ENCODE data around the gene UNC93A.
A peak's percentile ranks its signal among the peaks of the same experiment; 100 is the strongest.
"Not testable (repeated sequence)": the region's sequence is repeated elsewhere in the genome, so short reads cannot be mapped to it uniquely, and the experiment has no call there.

UNC93A gene

DNA sequence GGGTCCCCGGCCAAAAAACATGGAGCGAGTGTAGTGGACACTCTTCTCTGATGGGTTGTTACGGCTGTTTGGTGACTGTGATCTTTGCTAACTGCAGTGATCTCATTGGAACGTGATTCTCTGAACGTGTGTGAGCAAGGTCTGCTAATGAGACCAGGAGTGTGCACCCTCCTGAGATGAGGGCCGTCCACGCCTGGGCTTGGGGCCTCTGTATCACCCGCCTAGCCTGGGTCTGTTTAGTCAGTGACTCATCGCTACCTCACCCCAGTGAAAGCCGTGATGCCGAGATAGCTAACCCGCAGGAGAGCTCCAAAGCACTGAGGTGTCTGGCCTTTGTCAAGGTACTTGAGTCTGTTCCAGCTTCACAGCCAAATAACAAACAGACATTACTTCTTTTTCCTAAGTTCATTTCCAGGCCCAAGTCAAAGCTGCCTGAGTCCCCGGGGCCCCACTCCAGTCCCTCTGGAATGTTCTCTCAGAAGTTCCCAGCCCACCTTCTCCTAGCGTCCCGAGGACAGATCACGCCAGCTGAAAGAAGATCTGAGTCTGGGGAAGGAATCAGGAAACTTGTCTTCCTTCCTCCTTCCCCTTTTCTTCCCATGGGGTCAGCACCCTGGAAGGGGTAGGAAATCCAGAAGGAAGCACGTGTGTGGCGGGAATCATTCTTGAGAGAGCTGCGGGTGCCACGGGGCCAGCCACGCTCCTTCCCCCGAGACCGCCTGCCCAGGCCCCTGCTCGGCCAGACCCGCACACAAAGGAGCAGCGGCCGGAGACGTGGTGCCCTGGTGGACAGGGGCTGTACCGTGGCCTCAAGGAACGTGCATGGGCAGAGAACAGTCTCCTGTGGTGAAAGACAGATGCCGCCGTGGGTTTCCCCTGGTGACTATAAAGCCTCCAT, 29.0 kb downstream of the UNC93A start:
- ATAC-seq: peak; percentile 95

DNA sequence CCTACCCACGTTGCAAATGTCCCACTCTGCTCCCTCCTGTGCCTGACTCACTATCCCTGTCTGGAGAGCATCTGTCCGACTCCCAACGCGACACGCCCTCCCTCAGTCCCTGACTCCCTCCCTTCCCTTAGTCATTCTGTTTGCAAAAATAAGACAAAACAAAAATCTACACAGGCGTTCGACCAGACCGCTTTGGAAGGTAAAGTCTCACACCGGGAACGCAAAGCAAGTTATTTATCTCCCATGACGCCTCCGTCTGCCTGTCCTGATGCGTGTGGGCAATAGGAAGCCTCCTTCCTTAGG, 29.6 kb downstream of the UNC93A start:
- ATAC-seq: peak; percentile 67

DNA sequence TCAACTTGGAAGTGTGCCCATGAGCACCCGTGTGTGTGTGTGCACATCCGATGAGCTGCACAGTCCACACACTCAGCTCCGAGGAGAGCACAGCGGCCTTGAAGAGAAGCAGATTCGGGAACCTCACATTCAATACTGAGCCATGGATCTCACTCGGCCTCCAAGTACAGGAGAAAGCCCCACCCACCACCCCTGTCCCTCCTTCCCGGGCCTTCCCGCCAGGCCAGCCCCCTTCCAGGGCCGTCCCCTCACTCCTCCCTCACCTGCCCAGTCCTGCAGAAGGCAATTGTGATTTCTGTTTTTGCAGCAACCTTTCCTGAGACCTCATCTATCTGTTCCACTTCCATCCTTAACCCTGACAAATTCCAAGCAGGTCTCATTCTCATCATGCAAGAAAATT, 30.1 kb downstream of the UNC93A start:
- not testable (repeated sequence) for ATAC-seq

DNA sequence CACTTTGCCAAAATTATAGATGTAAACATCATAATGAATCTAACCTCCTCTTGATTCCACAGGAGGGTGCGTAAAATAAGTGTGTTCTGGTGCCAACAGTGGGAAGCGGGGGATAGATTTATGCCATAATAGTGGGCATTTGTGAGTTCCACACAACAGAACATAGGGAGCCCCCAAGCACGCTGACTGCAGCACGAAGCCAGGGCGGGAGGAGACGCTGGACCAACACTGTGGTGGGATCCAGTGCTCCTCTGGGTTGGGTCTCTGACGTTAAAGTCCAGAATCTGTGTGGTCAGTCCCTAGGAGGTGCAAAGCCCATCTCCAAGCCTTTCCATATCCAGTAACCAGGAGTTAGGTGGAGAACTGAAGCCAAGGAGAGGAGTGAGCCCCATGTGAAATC, 32.0 kb downstream of the UNC93A start:
- ATAC-seq: no peak
- no peak for TF ChIP-seq PPARA (CRISPR knock-in tag; IDR thresholded peaks at IDR 0.05; ENCODE audit: borderline replicate concordance)
- no peak for TF ChIP-seq ZNF565 (CRISPR knock-in tag; conservative IDR thresholded peaks at IDR 0.05; ENCODE audit: low read depth)
- TF ChIP-seq TSHZ2 (CRISPR knock-in tag; IDR thresholded peaks at IDR 0.05): no peak
- no peak for TF ChIP-seq GLIS3 (CRISPR knock-in tag; IDR thresholded peaks at IDR 0.05)
- TF ChIP-seq TCF4 (CRISPR knock-in tag; IDR thresholded peaks at IDR 0.05; ENCODE audit: borderline replicate concordance): no peak

DNA sequence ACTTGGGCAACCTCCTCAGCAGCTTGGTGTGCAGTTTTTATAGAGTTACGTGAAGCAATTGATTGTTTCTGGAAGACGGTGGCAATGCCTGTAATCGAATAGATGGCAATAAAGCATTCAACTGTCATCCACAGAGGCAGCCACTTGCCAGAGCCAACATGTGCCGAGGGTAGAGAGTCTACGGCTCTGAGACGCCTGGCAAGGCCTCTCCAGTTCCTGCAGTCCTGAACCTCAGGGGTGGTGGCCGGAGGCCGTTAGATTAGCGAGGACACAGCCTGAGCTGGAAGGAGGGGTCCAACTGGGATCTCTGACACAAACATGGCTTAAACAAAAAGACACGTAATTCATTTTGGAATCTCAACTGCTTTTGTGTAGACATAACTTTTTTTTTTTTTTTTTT, 33.0 kb downstream of the UNC93A start:
- TF ChIP-seq ZNF70 (CRISPR knock-in tag; IDR thresholded peaks at IDR 0.05): no peak
- TF ChIP-seq BACH2 (CRISPR knock-in tag; IDR thresholded peaks at IDR 0.05; ENCODE audit: borderline replicate concordance): no peak
- TF ChIP-seq ISL1 (CRISPR knock-in tag; IDR thresholded peaks at IDR 0.05): no peak
- no peak for TF ChIP-seq ZNF565 (CRISPR knock-in tag; conservative IDR thresholded peaks at IDR 0.05; ENCODE audit: low read depth)
- TF ChIP-seq TSHZ2 (CRISPR knock-in tag; IDR thresholded peaks at IDR 0.05): no peak
- no peak for TF ChIP-seq RARB (CRISPR knock-in tag; IDR thresholded peaks at IDR 0.05)
- TF ChIP-seq PATZ1 (CRISPR knock-in tag; IDR thresholded peaks at IDR 0.05; ENCODE audit: borderline replicate concordance): no peak
- TF ChIP-seq SNAI2 (CRISPR knock-in tag; IDR thresholded peaks at IDR 0.05): no peak
- no peak for TF ChIP-seq TOX (CRISPR knock-in tag; IDR thresholded peaks at IDR 0.05; ENCODE audit: borderline replicate concordance)
- TF ChIP-seq GLIS3 (CRISPR knock-in tag; IDR thresholded peaks at IDR 0.05): no peak
- no peak for TF ChIP-seq CSDC2 (CRISPR knock-in tag; IDR thresholded peaks at IDR 0.05)
- no peak for TF ChIP-seq OSR1 (CRISPR knock-in tag; IDR thresholded peaks at IDR 0.05)
- TF ChIP-seq PPARA (CRISPR knock-in tag; IDR thresholded peaks at IDR 0.05; ENCODE audit: borderline replicate concordance): no peak
- TF ChIP-seq POU6F1 (CRISPR knock-in tag; IDR thresholded peaks at IDR 0.05; ENCODE audit: borderline replicate concordance, low read depth): no peak
- no peak for TF ChIP-seq TCF4 (CRISPR knock-in tag; IDR thresholded peaks at IDR 0.05; ENCODE audit: borderline replicate concordance)
- no peak for TF ChIP-seq ZNF8 (CRISPR knock-in tag; IDR thresholded peaks at IDR 0.05)
- TF ChIP-seq ARNTL (CRISPR knock-in tag; IDR thresholded peaks at IDR 0.05; ENCODE audit: borderline replicate concordance, low read depth): no peak
- no peak for ATAC-seq

Measured in SK-N-SH treated with all-trans-retinoic acid at 6 μM for 48 hours (cell line).